Thoracic aorta (tissue), 2 donors: ENCODE data around the gene LEF1. TPM values are rescaled to one million over a fixed set of nuclear protein-coding genes. Genes with fewer than 3 reads are reported as not detected.

Experiments used
- ATAC-seq: fragments of 150-250 bp; one replicate; pipeline ENCODE4 v1.8.0; 2017; ENCODE audit warnings: low read depth; ENCODE audit not compliant: insufficient number of reproducible peaks, low FRiP score
- DNase-seq: peaks from one replicate; pipeline ENCODE4 v3.0.0-alpha.2; 2020; ENCODE audit warnings: low spot score
- H3K27ac ChIP-seq, 2 donors: fragments of 200-600 bp; sonication (generic); 1 replicate in 1 of 2; 2 replicates in 1 of 2; pipeline ENCODE4 v1.5.1; 2016; ENCODE audit warnings: mild to moderate bottlenecking in 2 of 2, moderate library complexity in 2 of 2
- H3K27me3 ChIP-seq: fragments of 200-600 bp; sonication (generic); replicated peaks from 2 replicates; pipeline ENCODE4 v1.6.0; 2016; ENCODE audit warnings: mild to moderate bottlenecking; ENCODE audit not compliant: insufficient read depth
- H3K36me3 ChIP-seq: fragments of 200-600 bp; sonication (generic); one replicate; pipeline ENCODE4 v1.5.1; 2016
- H3K4me1 ChIP-seq, 2 donors: fragments of 200-600 bp; sonication (generic); 1 replicate in 1 of 2; 2 replicates in 1 of 2; pipeline versions ENCODE4 v1.5.1 to v1.6.0; 2016; ENCODE audit warnings: low read depth in 2 of 2, mild to moderate bottlenecking in 1 of 2; ENCODE audit not compliant: control insufficient read depth in 1 of 2
- H3K4me3 ChIP-seq: fragments of 200-600 bp; sonication (generic); 2 replicates; pipeline ENCODE4 v1.5.1; 2016; ENCODE audit warnings: mild to moderate bottlenecking
- H3K9me3 ChIP-seq: fragments of 200-600 bp; sonication (generic); 2 replicates; pipeline ENCODE4 v1.5.1; 2016
- total RNA-seq, 2 donors: library from RNA; depleted of rRNA; stranded (reverse); fragments of >200 nt; gene quantifications; one replicate each; pipeline versions ENCODE4 v1.1.0 to v1.2.3, GENCODE V29; 2016
- TF ChIP-seq, protein P1 (sequence below): fragments of 200-600 bp; sonication (generic); IDR thresholded peaks from one replicate; pipeline ENCODE4 v1.5.1; 2019; ENCODE audit warnings: antibody characterized with exemption

LEF1 gene
- total RNA-seq, 2 donors from 2014 or later, result 0.54 to 3.2 TPM

DNA sequence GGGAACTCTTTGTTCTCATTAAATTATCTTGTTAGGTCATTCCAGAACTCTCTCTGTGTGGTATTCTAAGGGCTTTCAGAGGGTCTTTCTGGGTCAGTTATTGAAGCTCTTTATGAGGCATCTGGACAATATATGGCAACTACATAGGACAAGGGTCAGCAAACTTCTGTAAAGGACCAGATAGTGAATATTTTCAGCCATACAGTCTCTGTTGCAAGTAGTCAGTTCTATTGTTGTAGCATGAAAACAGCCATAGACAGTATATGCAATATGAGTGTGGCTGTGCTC lies 143.9 kb downstream of the LEF1 start:
- no peak overlapping the region for H3K4me3 ChIP-seq
- no peaks in the 10 kb centered on the region for H3K4me1 ChIP-seq
- H3K27me3 ChIP-seq, result no peaks in the 10 kb centered on the region
- no peak for ATAC-seq
- no peaks in the 10 kb centered on the region for H3K9me3 ChIP-seq
- H3K36me3 ChIP-seq, result peaks cover 37% of the 10 kb centered on the region
- no peak overlapping the region for H3K27ac ChIP-seq
- no peak for DNase-seq
- TF ChIP-seq, protein P1, sequence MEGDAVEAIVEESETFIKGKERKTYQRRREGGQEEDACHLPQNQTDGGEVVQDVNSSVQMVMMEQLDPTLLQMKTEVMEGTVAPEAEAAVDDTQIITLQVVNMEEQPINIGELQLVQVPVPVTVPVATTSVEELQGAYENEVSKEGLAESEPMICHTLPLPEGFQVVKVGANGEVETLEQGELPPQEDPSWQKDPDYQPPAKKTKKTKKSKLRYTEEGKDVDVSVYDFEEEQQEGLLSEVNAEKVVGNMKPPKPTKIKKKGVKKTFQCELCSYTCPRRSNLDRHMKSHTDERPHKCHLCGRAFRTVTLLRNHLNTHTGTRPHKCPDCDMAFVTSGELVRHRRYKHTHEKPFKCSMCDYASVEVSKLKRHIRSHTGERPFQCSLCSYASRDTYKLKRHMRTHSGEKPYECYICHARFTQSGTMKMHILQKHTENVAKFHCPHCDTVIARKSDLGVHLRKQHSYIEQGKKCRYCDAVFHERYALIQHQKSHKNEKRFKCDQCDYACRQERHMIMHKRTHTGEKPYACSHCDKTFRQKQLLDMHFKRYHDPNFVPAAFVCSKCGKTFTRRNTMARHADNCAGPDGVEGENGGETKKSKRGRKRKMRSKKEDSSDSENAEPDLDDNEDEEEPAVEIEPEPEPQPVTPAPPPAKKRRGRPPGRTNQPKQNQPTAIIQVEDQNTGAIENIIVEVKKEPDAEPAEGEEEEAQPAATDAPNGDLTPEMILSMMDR, result no peak

DNA sequence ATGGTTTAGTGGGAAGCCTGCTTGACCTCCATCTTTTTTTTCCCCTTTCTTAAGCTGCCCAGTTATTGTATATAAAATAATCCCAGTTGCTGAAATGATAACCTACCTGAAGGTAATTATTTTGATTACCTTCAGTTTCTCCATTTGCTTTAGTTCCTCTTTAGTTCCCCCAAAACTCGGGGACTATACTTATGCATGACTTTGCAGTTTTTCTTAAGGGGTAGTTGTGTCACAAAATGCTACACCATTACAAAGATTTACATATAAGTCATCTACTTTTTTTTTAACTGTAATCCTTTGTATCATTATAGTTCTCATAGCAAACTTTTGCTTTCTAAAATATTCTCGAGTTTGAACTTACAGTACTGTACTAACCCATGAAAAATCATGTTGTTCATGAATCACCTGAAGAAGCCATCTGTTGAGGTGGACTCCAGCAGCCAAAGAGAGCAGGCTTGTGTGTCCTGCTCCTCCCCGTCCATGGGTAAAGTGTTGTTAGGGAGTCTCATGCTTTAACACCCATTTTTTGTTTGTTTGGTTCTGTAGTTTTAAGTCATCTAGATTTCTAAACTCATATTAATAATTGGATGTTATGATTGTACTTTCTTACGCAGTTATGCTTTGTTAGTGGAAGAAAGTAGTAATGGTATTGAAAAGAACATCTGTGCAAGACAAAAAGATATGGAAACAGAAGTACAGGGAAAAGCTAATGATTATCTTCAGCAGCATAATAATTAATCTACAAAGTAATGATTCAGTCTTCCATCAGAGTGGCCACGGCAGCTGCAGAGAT lies 144.5 kb downstream of the LEF1 start:
- Histone ChIP-seq H3K4me1 (no peaks in the 10 kb centered on the region), H3K27ac (no peak overlapping the region), H3K9me3 (no peaks in the 10 kb centered on the region), H3K36me3 (peaks cover 42% of the 10 kb centered on the region), H3K27me3 (no peaks in the 10 kb centered on the region), H3K4me3 (no peak overlapping the region)
- DNase-seq, result no peak
- TF ChIP-seq, protein P1, result no peak
- no peak for ATAC-seq

DNA sequence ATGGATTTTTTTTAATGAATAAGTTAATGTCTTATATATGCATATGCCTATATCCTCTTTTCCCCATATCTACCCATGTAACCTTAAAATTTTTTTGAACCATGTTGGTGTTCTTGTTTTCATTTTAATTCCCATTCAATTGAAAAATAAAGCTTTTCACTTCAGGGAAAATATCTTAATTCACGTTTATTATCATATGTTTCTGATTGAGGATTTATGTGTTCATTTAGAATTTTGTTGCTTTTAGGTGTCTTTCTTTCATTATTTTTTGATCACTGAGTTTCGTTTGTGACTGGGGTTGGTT lies 149.9 kb downstream of the LEF1 start:
- H3K36me3 ChIP-seq, result peaks cover 38% of the 10 kb centered on the region
- TF ChIP-seq, protein P1, result no peak
- ATAC-seq, result no peak
- no peaks in the 10 kb centered on the region for H3K27me3 ChIP-seq
- H3K9me3 ChIP-seq, result no peaks in the 10 kb centered on the region
- no peak overlapping the region for H3K4me3 ChIP-seq
- no peak overlapping the region for H3K27ac ChIP-seq
- DNase-seq, result no peak
- no peaks in the 10 kb centered on the region for H3K4me1 ChIP-seq

DNA sequence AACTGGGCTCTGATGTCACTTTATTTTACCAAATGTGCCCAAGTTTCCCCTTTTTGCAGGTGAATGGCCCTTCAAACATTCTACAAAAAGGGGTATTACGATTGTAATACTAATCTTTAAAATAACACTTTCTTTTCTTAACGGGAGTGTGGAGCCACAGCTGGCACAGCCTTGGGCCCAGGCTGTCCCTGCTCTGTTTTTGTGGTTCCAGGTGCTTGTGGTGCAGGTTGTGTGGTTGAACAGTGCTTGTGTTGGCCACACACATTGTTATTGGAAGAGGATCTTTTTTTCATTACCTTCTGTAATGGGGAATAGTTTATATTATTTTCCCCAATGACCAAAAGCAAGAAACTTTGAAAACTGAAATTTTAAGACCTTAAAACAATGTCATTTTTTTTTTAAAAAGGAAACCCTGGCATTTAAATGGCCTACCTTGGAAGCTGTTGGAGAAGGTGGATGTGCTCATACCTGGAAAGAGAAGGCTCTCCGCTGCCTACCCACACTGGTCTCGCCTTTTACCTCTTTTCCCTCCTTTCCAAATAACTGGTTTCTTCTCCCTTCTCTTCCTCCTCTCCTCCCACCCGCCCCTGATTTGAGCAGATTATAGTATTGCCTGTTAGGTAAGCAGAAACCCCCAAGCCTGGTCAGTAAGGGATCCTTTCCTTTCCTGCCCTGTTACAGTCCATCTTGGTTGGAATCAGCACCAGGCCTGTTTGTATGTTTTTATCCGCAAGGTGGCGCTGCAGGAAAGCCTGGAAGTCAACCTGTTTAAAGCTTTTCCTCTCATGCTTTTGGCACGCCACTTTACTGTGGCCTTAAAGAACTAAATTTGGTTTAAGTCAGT lies 150.5 kb downstream of the LEF1 start:
- H3K27me3 ChIP-seq, result no peaks in the 10 kb centered on the region
- H3K9me3 ChIP-seq, result no peaks in the 10 kb centered on the region
- ATAC-seq (peak; percentile 80), DNase-seq (peak; percentile 24)
- H3K27ac ChIP-seq, result no peak overlapping the region
- H3K4me3 ChIP-seq, result no peak overlapping the region
- peaks cover 38% of the 10 kb centered on the region for H3K36me3 ChIP-seq
- TF ChIP-seq, protein P1, result peak; percentile 87
- H3K4me1 ChIP-seq, result no peaks in the 10 kb centered on the region

DNA sequence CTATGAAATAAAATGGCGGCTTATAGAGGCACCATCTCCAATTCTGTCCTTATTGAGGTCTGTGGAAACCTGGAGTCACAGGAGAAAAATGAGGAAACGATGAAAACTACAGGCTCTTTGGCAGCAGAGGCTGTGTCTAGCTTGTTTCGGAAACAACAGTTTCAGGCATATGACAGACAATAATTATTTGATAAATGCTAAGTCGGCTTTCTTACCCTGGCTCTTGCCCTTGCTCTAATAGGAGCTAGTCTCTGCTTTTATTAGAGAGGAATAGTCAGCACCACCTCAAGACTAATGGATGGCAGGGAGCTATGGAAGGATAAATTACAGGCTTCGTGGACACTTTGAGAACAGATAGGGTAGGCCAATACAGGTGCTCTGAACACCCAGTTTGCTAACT lies 154.8 kb downstream of the LEF1 start:
- Histone ChIP-seq H3K27ac (no peak overlapping the region), H3K4me3 (no peak overlapping the region), H3K27me3 (no peaks in the 10 kb centered on the region), H3K36me3 (peaks cover 23% of the 10 kb centered on the region), H3K9me3 (no peaks in the 10 kb centered on the region), H3K4me1 (peaks cover 4 to 6% of the 10 kb centered on the region in 2 donors)
- ATAC-seq, result no peak
- DNase-seq, result no peak
- TF ChIP-seq, protein P1, result no peak
